HG03521 (cell line): Measurements from ENCODE around the gene ADGRL1.
"Not testable (repeated sequence)": the region's sequence is repeated elsewhere in the genome, so short reads cannot be mapped to it uniquely, and the experiment has no call there.

Experiments
- ATAC-seq: cut with Tn5 transposase; IDR thresholded peaks from one replicate; pipeline ENCODE4 v1.9.1; 2021; ENCODE audit warnings: mild to moderate bottlenecking, moderate library complexity; ENCODE audit not compliant: unreplicated experiment

Gene ADGRL1

GRCh38 chr19:14196105-14196504 lies 9.9 kb downstream of the ADGRL1 start:
- ATAC-seq, result not testable (repeated sequence)

- ATAC-seq, result not testable (repeated sequence)
Observed at GRCh38 chr19:14195216-14195615, 10.8 kb downstream of the ADGRL1 start.

- no peak for ATAC-seq
Observed at GRCh38 chr19:14189415-14189814, 16.6 kb downstream of the ADGRL1 start.

- ATAC-seq, result not testable (repeated sequence)
Observed at GRCh38 chr19:14188086-14188485, 17.9 kb downstream of the ADGRL1 start.

GRCh38 chr19:14187561-14187960 lies 18.4 kb downstream of the ADGRL1 start:
- no peak for ATAC-seq

- ATAC-seq, result not testable (repeated sequence)
Observed at GRCh38 chr19:14186684-14187083, 19.3 kb downstream of the ADGRL1 start.

- ATAC-seq, result not testable (repeated sequence)
Observed at GRCh38 chr19:14185691-14186090, 20.3 kb downstream of the ADGRL1 start.

GRCh38 chr19:14185158-14185557 lies 20.8 kb downstream of the ADGRL1 start:
- ATAC-seq, result no peak

GRCh38 chr19:14183741-14184350 lies 22.1 kb downstream of the ADGRL1 start:
- no peak for ATAC-seq

GRCh38 chr19:14182476-14182875 lies 23.5 kb downstream of the ADGRL1 start:
- ATAC-seq, result no peak

GRCh38 chr19:14181906-14182305 lies 24.1 kb downstream of the ADGRL1 start:
- no peak for ATAC-seq

GRCh38 chr19:14181199-14181598 lies 24.8 kb downstream of the ADGRL1 start:
- ATAC-seq, result not testable (repeated sequence)

GRCh38 chr19:14177496-14178074 lies 28.4 kb downstream of the ADGRL1 start:
- no peak for ATAC-seq

- ATAC-seq, result no peak
Observed at GRCh38 chr19:14175351-14175792, 30.6 kb downstream of the ADGRL1 start.

- no peak for ATAC-seq
Observed at GRCh38 chr19:14174883-14175282, 31.1 kb downstream of the ADGRL1 start.

- ATAC-seq, result no peak
Observed at GRCh38 chr19:14168993-14169392, 37.0 kb downstream of the ADGRL1 start.

GRCh38 chr19:14168259-14168972 lies 37.6 kb downstream of the ADGRL1 start:
- no peak for ATAC-seq

GRCh38 chr19:14167576-14168138 lies 38.3 kb downstream of the ADGRL1 start:
- ATAC-seq, result no peak

- ATAC-seq, result no peak
Observed at GRCh38 chr19:14166999-14167575, 38.9 kb downstream of the ADGRL1 start.

- no peak for ATAC-seq
Observed at GRCh38 chr19:14165990-14166830, 39.8 kb downstream of the ADGRL1 start.
